Measurements from ENCODE around the gene KAZN. TPM values are rescaled to one million over a fixed set of nuclear protein-coding genes. Genes with fewer than 3 reads are reported as not detected.

The KAZN gene
- total RNA-seq, 1 donor from 2014 or later, result 11.6 TPM

GRCh38 chr1:15000671-15001070, 402.2 kb downstream of the KAZN start:
- Mint-ChIP-seq H3K4me3 (no peak overlapping the region), H3K4me1 (peaks cover 20% of the 10 kb centered on the region), H3K36me3 (ENCODE audit: low read depth) (no peaks in the 10 kb centered on the region), H3K27ac (ENCODE audit: unreplicated experiment) (no peak overlapping the region), H3K27me3 (ENCODE audit: low read depth) (no peaks in the 10 kb centered on the region), H3K9me3 (no peaks in the 10 kb centered on the region)
- DNase-seq (ENCODE audit: low read depth, low spot score), result no peak
- no peak for TF ChIP-seq CTCF (conservative IDR thresholded peaks at IDR 0.05)

GRCh38 chr1:15001317-15001915, 402.9 kb downstream of the KAZN start:
- Mint-ChIP-seq H3K27ac (ENCODE audit: unreplicated experiment) (no peak overlapping the region), H3K4me3 (no peak overlapping the region), H3K9me3 (no peaks in the 10 kb centered on the region), H3K27me3 (ENCODE audit: low read depth) (no peaks in the 10 kb centered on the region), H3K36me3 (ENCODE audit: low read depth) (no peaks in the 10 kb centered on the region), H3K4me1 (peaks cover 12% of the 10 kb centered on the region)
- no peak for TF ChIP-seq CTCF (conservative IDR thresholded peaks at IDR 0.05)
- no peak for DNase-seq (ENCODE audit: low read depth, low spot score)

- no peaks in the 10 kb centered on the region for H3K27me3 Mint-ChIP-seq (ENCODE audit: low read depth)
- TF ChIP-seq CTCF (conservative IDR thresholded peaks at IDR 0.05), result no peak
- no peaks in the 10 kb centered on the region for H3K9me3 Mint-ChIP-seq
- H3K36me3 Mint-ChIP-seq (ENCODE audit: low read depth), result no peaks in the 10 kb centered on the region
- no peak for DNase-seq (ENCODE audit: low read depth, low spot score)
- no peak overlapping the region for H3K27ac Mint-ChIP-seq (ENCODE audit: unreplicated experiment)
- H3K4me3 Mint-ChIP-seq, result no peak overlapping the region
- peaks cover 5% of the 10 kb centered on the region for H3K4me1 Mint-ChIP-seq
These were observed 403.8 kb downstream of the KAZN start for GRCh38 chr1:15002325-15002724.

DNA sequence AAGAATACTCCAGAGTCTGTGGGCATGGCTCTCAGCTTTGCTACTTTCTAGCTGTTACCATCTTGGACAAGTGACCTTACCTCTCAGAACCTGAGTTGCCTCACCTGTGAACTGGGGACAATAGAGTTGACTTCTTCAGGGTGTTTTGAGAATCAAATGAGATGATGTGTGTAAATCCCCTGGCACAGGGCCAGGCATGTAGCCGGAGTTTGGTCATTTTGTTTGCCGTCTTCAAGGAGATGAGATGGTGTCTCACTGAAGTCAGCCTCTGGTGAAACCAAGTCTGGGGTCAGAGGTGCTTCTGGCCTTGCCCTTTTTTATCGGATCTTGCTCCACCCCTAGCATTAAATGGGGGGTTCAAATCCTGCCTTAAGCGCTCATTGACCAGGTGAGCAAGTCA, 405.9 kb downstream of the KAZN start:
- H3K27me3 Mint-ChIP-seq (ENCODE audit: low read depth), result no peaks in the 10 kb centered on the region
- no peak for DNase-seq (ENCODE audit: low read depth, low spot score)
- H3K27ac Mint-ChIP-seq (ENCODE audit: unreplicated experiment), result no peak overlapping the region
- peaks cover 9% of the 10 kb centered on the region for H3K4me1 Mint-ChIP-seq
- TF ChIP-seq CTCF (conservative IDR thresholded peaks at IDR 0.05), result no peak
- no peak overlapping the region for H3K4me3 Mint-ChIP-seq
- H3K36me3 Mint-ChIP-seq (ENCODE audit: low read depth), result no peaks in the 10 kb centered on the region
- no peaks in the 10 kb centered on the region for H3K9me3 Mint-ChIP-seq

- peaks cover 2% of the 10 kb centered on the region for H3K9me3 Mint-ChIP-seq
- no peak for DNase-seq (ENCODE audit: low read depth, low spot score)
- H3K4me1 Mint-ChIP-seq, result peaks cover 5% of the 10 kb centered on the region
- no peaks in the 10 kb centered on the region for H3K27me3 Mint-ChIP-seq (ENCODE audit: low read depth)
- H3K27ac Mint-ChIP-seq (ENCODE audit: unreplicated experiment), result no peak overlapping the region
- no peak overlapping the region for H3K4me3 Mint-ChIP-seq
- H3K36me3 Mint-ChIP-seq (ENCODE audit: low read depth), result no peaks in the 10 kb centered on the region
- no peak for TF ChIP-seq CTCF (conservative IDR thresholded peaks at IDR 0.05)
These were observed 406.6 kb downstream of the KAZN start for GRCh38 chr1:15005116-15005515.

Measured in neural crest cell (in vitro differentiated cells).